Calu3 (cell line): Measurements from ENCODE around the gene WNK4. TPM values are rescaled to one million over a fixed set of nuclear protein-coding genes. Genes with fewer than 3 reads are reported as not detected.

Experiments used
- BruUV-seq: library from RNA; stranded (reverse); fragments of 400-500 nt; replicated peaks from 2 replicates; lab custom pipeline; 2021; lab: Mats Ljungman, UMichigan
- CTCF ChIA-PET: fragments of 300-600 bp; sonication (Branson Sonifier 250); formaldehyde crosslinking; loops from one replicate; lab custom pipeline; 2022; ENCODE audit warnings: antibody characterized with exemption; lab: Charles Lee
- DNase-seq: peaks from one replicate; pipeline ENCODE4 v3.0.0; 2022
- H3K27ac Mint-ChIP-seq: one replicate; pipeline ENCODE4 v1.8.0; 2022; ENCODE audit warnings: mixed read lengths; ENCODE audit not compliant: unreplicated experiment
- H3K27me3 Mint-ChIP-seq: one replicate; pipeline ENCODE4 v1.8.0; 2022; ENCODE audit warnings: mixed read lengths; ENCODE audit not compliant: unreplicated experiment
- H3K36me3 Mint-ChIP-seq: one replicate; pipeline ENCODE4 v1.8.0; 2022; ENCODE audit warnings: mild to moderate bottlenecking, moderate library complexity, mixed read lengths; ENCODE audit not compliant: insufficient read depth, unreplicated experiment
- H3K4me1 Mint-ChIP-seq: one replicate; pipeline ENCODE4 v1.8.0; 2022; ENCODE audit warnings: mild to moderate bottlenecking, low read depth, mixed read lengths; ENCODE audit not compliant: unreplicated experiment
- H3K4me3 Mint-ChIP-seq: one replicate; pipeline ENCODE4 v1.8.0; 2022; ENCODE audit warnings: mild to moderate bottlenecking, low read depth, moderate library complexity, mixed read lengths; ENCODE audit not compliant: unreplicated experiment
- H3K9me3 Mint-ChIP-seq: one replicate; pipeline ENCODE4 v1.8.0; 2022; ENCODE audit warnings: low read depth, mixed read lengths; ENCODE audit not compliant: unreplicated experiment
- intact Hi-C: fragments of 100-400 bp; cut with micrococcal nuclease; formaldehyde crosslinking; loops from one replicate; pipeline ENCODE4 v1.10.0; 2022; ENCODE audit not compliant: unreplicated experiment
- total RNA-seq: library from RNA; stranded (reverse); gene quantifications from 2 replicates; pipeline ENCODE4 v1.2.3, GENCODE V29; 2022
- TF ChIP-seq, protein P1 (sequence below): fragments of 200-600 bp; IDR thresholded peaks from one replicate; pipeline ENCODE4 v1.8.0; 2022; ENCODE audit warnings: antibody characterized with exemption; ENCODE audit not compliant: unreplicated experiment

Gene WNK4
- total RNA-seq, 1 experiment from 2014 or later: 0.33 TPM

DNA sequence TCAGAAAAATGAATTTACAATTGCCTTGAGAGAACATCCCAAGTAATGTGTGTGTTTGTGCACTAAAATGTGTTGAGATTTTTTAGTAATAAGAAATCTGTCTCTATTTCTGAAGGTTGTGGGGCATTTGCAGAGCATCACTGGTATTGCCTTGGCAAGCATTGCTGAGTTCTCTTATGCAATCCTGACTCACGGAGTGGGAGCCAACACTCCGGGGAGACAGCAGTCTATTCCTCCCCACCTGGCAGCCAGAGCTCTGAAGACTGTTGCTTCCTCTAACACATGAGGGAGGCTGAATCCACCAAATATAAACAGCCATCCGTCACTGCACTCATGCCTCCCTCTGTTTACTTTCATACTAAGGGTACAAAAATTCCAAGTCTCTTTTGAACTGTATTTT lies 28.8 kb downstream of the WNK4 start:
- TF ChIP-seq, protein P1, sequence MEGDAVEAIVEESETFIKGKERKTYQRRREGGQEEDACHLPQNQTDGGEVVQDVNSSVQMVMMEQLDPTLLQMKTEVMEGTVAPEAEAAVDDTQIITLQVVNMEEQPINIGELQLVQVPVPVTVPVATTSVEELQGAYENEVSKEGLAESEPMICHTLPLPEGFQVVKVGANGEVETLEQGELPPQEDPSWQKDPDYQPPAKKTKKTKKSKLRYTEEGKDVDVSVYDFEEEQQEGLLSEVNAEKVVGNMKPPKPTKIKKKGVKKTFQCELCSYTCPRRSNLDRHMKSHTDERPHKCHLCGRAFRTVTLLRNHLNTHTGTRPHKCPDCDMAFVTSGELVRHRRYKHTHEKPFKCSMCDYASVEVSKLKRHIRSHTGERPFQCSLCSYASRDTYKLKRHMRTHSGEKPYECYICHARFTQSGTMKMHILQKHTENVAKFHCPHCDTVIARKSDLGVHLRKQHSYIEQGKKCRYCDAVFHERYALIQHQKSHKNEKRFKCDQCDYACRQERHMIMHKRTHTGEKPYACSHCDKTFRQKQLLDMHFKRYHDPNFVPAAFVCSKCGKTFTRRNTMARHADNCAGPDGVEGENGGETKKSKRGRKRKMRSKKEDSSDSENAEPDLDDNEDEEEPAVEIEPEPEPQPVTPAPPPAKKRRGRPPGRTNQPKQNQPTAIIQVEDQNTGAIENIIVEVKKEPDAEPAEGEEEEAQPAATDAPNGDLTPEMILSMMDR: no peak
- Mint-ChIP-seq H3K4me1 (no peaks in the 10 kb centered on the region), H3K4me3 (no peak overlapping the region), H3K27ac (no peak overlapping the region), H3K9me3 (no peaks in the 10 kb centered on the region), H3K36me3 (peaks cover 24% of the 10 kb centered on the region), H3K27me3 (no peaks in the 10 kb centered on the region)
- no peak for DNase-seq
- BruUV-seq: no TSS peak
- intact Hi-C loops: no loop called here
- CTCF ChIA-PET: interaction anchor here (0.5 kb wide), 1 partner anchor 340 kb away, joined by 4 read pairs; no protein-coding TSS in a partner anchor

GRCh38 chr17:42814633-42815399 lies 34.4 kb downstream of the WNK4 start:
- no peaks in the 10 kb centered on the region for H3K9me3 Mint-ChIP-seq
- no peak overlapping the region for H3K27ac Mint-ChIP-seq
- TF ChIP-seq, protein P1: no peak
- H3K4me3 Mint-ChIP-seq: no peak overlapping the region
- CTCF ChIA-PET: interaction anchor here (0.7 kb wide), 1 partner anchor 96 kb away, joined by 4 read pairs; no protein-coding TSS in a partner anchor
- DNase-seq: no peak
- H3K27me3 Mint-ChIP-seq: no peaks in the 10 kb centered on the region
- H3K4me1 Mint-ChIP-seq: no peaks in the 10 kb centered on the region
- H3K36me3 Mint-ChIP-seq: peaks cover 59% of the 10 kb centered on the region
- no TSS peak for BruUV-seq
- intact Hi-C loops: no loop called here

- H3K27me3 Mint-ChIP-seq: no peaks in the 10 kb centered on the region
- intact Hi-C loops: no loop called here
- CTCF ChIA-PET: no interaction called here
- no peaks in the 10 kb centered on the region for H3K9me3 Mint-ChIP-seq
- H3K4me3 Mint-ChIP-seq: no peak overlapping the region
- TF ChIP-seq, protein P1: no peak
- peaks cover 6% of the 10 kb centered on the region for H3K4me1 Mint-ChIP-seq
- no peak overlapping the region for H3K27ac Mint-ChIP-seq
- H3K36me3 Mint-ChIP-seq: peaks cover 73% of the 10 kb centered on the region
- no peak for DNase-seq
- no TSS peak for BruUV-seq
Measured at GRCh38 chr17:42817866-42818265, 37.5 kb downstream of the WNK4 start.

GRCh38 chr17:42818379-42818778 lies 38.0 kb downstream of the WNK4 start:
- no peaks in the 10 kb centered on the region for H3K9me3 Mint-ChIP-seq
- TF ChIP-seq, protein P1: no peak
- intact Hi-C loops: no loop called here
- CTCF ChIA-PET: interaction anchor here (0.6 kb wide), 1 partner anchor 240 kb away, joined by 4 read pairs; no protein-coding TSS in a partner anchor
- no peak for DNase-seq
- H3K27me3 Mint-ChIP-seq: no peaks in the 10 kb centered on the region
- peaks cover 73% of the 10 kb centered on the region for H3K36me3 Mint-ChIP-seq
- no peak overlapping the region for H3K27ac Mint-ChIP-seq
- H3K4me1 Mint-ChIP-seq: peaks cover 6% of the 10 kb centered on the region
- H3K4me3 Mint-ChIP-seq: no peak overlapping the region
- no TSS peak for BruUV-seq
